ENCODE measurements around the gene LRRC31. TPM values are rescaled to one million over a fixed set of nuclear protein-coding genes. Genes with fewer than 3 reads are reported as not detected.

Gene LRRC31
- total RNA-seq, 2 donors from 2014 or later, result not detected

DNA sequence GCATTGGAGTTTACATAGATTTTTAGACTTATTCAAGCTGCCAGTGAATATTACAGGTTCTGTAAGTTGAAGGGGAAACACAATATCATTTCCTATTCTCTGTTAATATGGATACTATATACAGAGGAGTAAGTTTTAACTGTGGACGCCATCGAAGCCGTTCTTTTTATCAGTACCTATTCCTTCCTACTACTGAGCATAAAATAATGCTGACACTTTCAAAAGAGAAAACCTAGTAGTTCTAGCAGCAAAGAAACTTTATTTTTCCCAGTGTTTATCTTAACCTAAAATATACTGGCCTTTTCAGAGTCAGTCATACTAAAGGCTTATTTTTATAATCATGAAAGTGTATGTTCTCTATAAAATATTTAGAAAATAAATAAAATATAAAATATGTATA, 14.2 kb downstream of the LRRC31 start:
- no peaks in the 10 kb centered on the region for H3K9me3 ChIP-seq (ENCODE audit: control insufficient read depth, low read length)
- no peaks in the 10 kb centered on the region for H3K36me3 ChIP-seq (ENCODE audit: control insufficient read depth, insufficient read depth, low read length)
- H3K4me1 ChIP-seq (ENCODE audit: control insufficient read depth, insufficient read depth, low read length), result no peaks in the 10 kb centered on the region
- no peak for DNase-seq
- H3K4me1 Mint-ChIP-seq, result no peaks in the 10 kb centered on the region
- 85 to 87% methylated on average over 3 of the region's 3 CpGs for WGBS, 2 experiments (ENCODE audit: insufficient coverage in 1 of 2, insufficient read length in 1 of 2)
- H3K27ac Mint-ChIP-seq, result no peak overlapping the region
- H3K27ac ChIP-seq (ENCODE audit: low read depth, low read length), result no peak overlapping the region
- no peak overlapping the region for H3K4me3 ChIP-seq (ENCODE audit: low read length)
- H3K27me3 ChIP-seq (ENCODE audit: control insufficient read depth, insufficient read depth, low read length, poor library complexity, severe bottlenecking), result no peaks in the 10 kb centered on the region
- no peaks in the 10 kb centered on the region for H3K9me3 Mint-ChIP-seq
- H3K27me3 Mint-ChIP-seq (ENCODE audit: insufficient read depth), result no peaks in the 10 kb centered on the region
- no peak overlapping the region for H3K9ac ChIP-seq (ENCODE audit: extremely low read depth, low read length, poor library complexity, severe bottlenecking)
- no peaks in the 10 kb centered on the region for H3K36me3 Mint-ChIP-seq (ENCODE audit: low read depth)
- TF ChIP-seq, protein P1, sequence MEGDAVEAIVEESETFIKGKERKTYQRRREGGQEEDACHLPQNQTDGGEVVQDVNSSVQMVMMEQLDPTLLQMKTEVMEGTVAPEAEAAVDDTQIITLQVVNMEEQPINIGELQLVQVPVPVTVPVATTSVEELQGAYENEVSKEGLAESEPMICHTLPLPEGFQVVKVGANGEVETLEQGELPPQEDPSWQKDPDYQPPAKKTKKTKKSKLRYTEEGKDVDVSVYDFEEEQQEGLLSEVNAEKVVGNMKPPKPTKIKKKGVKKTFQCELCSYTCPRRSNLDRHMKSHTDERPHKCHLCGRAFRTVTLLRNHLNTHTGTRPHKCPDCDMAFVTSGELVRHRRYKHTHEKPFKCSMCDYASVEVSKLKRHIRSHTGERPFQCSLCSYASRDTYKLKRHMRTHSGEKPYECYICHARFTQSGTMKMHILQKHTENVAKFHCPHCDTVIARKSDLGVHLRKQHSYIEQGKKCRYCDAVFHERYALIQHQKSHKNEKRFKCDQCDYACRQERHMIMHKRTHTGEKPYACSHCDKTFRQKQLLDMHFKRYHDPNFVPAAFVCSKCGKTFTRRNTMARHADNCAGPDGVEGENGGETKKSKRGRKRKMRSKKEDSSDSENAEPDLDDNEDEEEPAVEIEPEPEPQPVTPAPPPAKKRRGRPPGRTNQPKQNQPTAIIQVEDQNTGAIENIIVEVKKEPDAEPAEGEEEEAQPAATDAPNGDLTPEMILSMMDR (conservative IDR thresholded peaks at IDR 0.05), result no peak
- no peak overlapping the region for H3K4me3 Mint-ChIP-seq

DNA sequence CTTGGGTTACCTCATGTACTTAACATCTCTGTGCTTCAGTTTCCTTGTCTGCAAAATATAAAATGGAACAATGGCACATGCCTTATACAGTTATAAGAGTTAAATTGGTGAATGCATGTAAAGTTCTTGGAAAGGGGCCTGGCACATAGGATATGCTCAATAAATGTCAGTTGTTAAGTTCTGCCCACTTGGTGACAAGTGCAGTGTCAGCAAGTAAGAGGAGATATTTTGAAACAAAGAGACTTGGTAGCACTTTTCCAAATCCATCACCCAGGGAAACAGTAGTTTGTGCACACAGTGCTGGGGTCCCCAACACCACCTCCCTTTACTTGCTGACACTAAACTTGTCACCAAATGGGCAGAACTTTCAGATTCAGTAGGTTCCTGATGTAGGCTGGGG, 19.1 kb downstream of the LRRC31 start:
- Histone ChIP-seq H3K4me1 (ENCODE audit: control insufficient read depth, insufficient read depth, low read length) (no peaks in the 10 kb centered on the region), H3K9me3 (ENCODE audit: control insufficient read depth, low read length) (no peaks in the 10 kb centered on the region), H3K36me3 (ENCODE audit: control insufficient read depth, insufficient read depth, low read length) (no peaks in the 10 kb centered on the region), H3K27me3 (ENCODE audit: control insufficient read depth, insufficient read depth, low read length, poor library complexity, severe bottlenecking) (no peaks in the 10 kb centered on the region), H3K27ac (ENCODE audit: low read depth, low read length) (no peak overlapping the region), H3K9ac (ENCODE audit: extremely low read depth, low read length, poor library complexity, severe bottlenecking) (no peak overlapping the region), H3K4me3 (ENCODE audit: low read length) (no peak overlapping the region)
- Mint-ChIP-seq H3K27me3 (ENCODE audit: insufficient read depth) (no peaks in the 10 kb centered on the region), H3K4me1 (peaks cover 2% of the 10 kb centered on the region), H3K9me3 (no peaks in the 10 kb centered on the region), H3K4me3 (no peak overlapping the region), H3K36me3 (ENCODE audit: low read depth) (no peaks in the 10 kb centered on the region), H3K27ac (no peak overlapping the region)
- TF ChIP-seq, protein P1 (conservative IDR thresholded peaks at IDR 0.05), result no peak
- DNase-seq, result no peak

GRCh38 chr3:169848741-169849140, 21.0 kb downstream of the LRRC31 start:
- Mint-ChIP-seq H3K36me3 (ENCODE audit: low read depth) (no peaks in the 10 kb centered on the region), H3K9me3 (no peaks in the 10 kb centered on the region), H3K27ac (no peak overlapping the region), H3K4me3 (no peak overlapping the region), H3K27me3 (ENCODE audit: insufficient read depth) (no peaks in the 10 kb centered on the region), H3K4me1 (peaks cover 2% of the 10 kb centered on the region)
- Histone ChIP-seq H3K4me3 (ENCODE audit: low read length) (no peak overlapping the region), H3K4me1 (ENCODE audit: control insufficient read depth, insufficient read depth, low read length) (no peaks in the 10 kb centered on the region), H3K27ac (ENCODE audit: low read depth, low read length) (no peak overlapping the region), H3K9me3 (ENCODE audit: control insufficient read depth, low read length) (no peaks in the 10 kb centered on the region), H3K27me3 (ENCODE audit: control insufficient read depth, insufficient read depth, low read length, poor library complexity, severe bottlenecking) (no peaks in the 10 kb centered on the region), H3K9ac (ENCODE audit: extremely low read depth, low read length, poor library complexity, severe bottlenecking) (no peak overlapping the region), H3K36me3 (ENCODE audit: control insufficient read depth, insufficient read depth, low read length) (no peaks in the 10 kb centered on the region)
- DNase-seq, result no peak
- WGBS, 2 experiments (ENCODE audit: insufficient coverage in 1 of 2, insufficient read length in 1 of 2), result 92% methylated on average over 3 of the region's 3 CpGs; no CpG with 5 or more reads in 1 of the 2 experiments
- TF ChIP-seq, protein P1 (conservative IDR thresholded peaks at IDR 0.05), result no peak

Measured in endodermal cell (in vitro differentiated cells).